ENCODE measurements around the gene CLPX.

DNA sequence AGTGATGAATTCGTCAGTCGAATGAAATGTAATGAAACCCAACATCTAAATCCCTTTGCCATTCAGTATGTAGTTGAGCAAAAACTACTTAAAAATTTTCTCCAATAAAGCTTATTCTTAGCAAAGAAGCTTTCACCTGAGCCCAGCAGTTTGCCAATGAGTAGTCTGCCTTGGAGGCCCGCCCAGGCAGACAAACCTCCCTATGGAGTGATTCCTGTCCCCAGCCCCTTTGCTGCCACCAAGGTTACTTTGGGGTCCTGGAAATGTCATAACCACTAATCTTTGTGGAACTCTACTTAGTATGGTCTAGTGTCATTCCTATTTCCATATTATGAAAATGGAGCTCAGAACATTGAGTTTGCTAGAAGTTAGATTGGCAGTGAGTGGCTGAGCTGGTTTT lies 82.2 kb downstream of the CLPX start:
- TF ChIP-seq EZH2 (IDR thresholded peaks at IDR 0.05; ENCODE audit: low read length, unreplicated experiment) (no peak), EZH2phosphoT487 (IDR thresholded peaks at IDR 0.05; ENCODE audit: borderline replicate concordance, low read length) (no peak)
- TF ChIP-seq, protein P1, sequence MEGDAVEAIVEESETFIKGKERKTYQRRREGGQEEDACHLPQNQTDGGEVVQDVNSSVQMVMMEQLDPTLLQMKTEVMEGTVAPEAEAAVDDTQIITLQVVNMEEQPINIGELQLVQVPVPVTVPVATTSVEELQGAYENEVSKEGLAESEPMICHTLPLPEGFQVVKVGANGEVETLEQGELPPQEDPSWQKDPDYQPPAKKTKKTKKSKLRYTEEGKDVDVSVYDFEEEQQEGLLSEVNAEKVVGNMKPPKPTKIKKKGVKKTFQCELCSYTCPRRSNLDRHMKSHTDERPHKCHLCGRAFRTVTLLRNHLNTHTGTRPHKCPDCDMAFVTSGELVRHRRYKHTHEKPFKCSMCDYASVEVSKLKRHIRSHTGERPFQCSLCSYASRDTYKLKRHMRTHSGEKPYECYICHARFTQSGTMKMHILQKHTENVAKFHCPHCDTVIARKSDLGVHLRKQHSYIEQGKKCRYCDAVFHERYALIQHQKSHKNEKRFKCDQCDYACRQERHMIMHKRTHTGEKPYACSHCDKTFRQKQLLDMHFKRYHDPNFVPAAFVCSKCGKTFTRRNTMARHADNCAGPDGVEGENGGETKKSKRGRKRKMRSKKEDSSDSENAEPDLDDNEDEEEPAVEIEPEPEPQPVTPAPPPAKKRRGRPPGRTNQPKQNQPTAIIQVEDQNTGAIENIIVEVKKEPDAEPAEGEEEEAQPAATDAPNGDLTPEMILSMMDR (conservative IDR thresholded peaks at IDR 0.05; ENCODE audit: low read depth, low read length): no peak

Data from PC-3 (cell line).